Skin epidermis (tissue), 12 donors: Measurements from ENCODE around the gene OGDHL.

Experiments used
- H3K27ac ChIP-seq, 21 experiments: fragments of 200-600 bp; sonication (generic) in 11 of 21; one replicate each; pipeline ENCODE4 v1.5.0; 2020; ENCODE audit warnings: mild to moderate bottlenecking in 3 of 21, inconsistent platforms in 2 of 21, moderate library complexity in 2 of 21
- H3K4me3 ChIP-seq, 7 experiments: fragments of 200-600 bp; sonication (generic) in 2 of 7; one replicate each; pipeline ENCODE4 v1.5.0; 2020; ENCODE audit warnings: inconsistent platforms in 2 of 7, mild to moderate bottlenecking in 2 of 7, moderate library complexity in 1 of 7

Gene OGDHL

DNA sequence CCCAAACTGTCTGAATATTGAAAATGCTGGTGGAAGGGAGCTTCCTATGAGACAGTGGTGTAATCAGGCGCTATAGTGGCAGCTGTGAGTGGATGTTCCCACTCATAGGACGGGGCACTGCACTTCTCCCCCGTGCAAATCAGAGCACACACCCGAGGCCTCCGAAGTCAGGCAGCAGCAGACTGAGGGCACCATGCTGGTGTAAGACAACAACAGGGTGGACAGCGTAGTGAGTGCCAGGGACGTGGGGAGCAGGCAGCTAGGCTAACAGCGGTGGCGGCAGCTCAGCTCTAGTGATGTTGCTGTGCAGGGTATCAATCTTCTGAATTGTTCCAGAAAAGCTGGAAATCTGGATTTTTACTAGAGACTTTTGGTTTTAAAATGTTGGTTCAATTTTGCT lies 63.4 kb downstream of the OGDHL start:
- H3K27ac ChIP-seq: no peak overlapping the region
- H3K4me3 ChIP-seq: no peak overlapping the region

DNA sequence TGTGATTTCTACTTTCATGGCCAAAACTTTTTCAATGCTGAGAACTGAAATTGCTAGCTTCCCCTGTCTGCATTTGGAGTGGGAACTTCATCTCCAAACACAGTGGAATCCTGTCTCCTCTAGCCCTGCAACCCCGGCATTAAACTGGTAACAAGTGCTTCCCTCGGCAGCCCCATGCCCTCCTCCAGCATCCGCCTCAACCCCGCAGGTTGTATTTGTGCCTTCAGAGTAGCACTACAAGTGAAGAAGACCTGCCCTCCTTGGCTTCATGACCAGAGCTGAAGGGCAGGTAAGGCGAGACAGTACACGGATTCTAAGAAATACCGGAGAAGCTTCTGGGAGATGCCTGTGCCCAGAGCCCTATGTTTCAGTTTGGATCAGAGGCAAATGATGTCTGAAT lies 65.8 kb downstream of the OGDHL start:
- no peak overlapping the region for H3K4me3 ChIP-seq
- H3K27ac ChIP-seq: no peak overlapping the region

DNA sequence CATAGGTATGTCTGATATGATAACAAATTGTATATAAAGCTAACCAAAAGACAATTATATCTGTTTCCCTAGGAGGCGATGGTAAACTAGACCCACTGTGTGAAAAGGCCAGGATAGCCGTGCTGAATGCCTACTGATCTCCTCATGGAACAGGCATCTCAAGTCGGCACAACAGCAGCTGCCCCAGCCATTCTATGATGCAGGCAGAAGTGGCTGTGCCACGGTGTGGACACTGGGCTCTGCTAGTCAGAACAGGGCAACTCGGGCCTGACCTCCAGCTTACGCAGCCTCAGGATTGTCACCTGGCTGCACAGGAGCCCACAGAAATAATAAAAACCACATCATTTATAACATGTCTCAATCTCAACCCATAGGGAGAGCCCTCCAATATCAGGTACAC lies 67.7 kb downstream of the OGDHL start:
- no peak overlapping the region for H3K4me3 ChIP-seq
- no peak overlapping the region for H3K27ac ChIP-seq

DNA sequence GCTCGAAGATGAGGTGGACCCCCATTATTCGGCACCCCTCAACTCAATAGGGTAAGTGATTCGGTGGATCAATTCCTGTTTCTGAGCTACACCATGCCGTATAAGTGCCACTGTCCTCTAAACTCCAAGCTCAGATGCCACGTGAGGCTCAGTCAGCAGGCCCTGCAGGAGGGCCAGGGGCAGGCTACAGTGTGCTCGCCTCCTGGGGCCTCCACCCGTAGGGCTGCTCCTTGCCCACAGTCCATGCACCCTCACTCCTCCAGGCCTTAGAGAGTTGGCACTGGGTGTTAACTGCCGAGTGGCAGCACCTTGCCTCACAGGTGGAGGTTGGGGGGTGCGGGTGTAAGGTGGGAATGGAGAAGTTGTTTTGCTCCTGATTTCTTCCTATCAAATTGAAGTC lies 70.5 kb downstream of the OGDHL start:
- Histone ChIP-seq H3K4me3 (no peak overlapping the region), H3K27ac (no peak overlapping the region)

DNA sequence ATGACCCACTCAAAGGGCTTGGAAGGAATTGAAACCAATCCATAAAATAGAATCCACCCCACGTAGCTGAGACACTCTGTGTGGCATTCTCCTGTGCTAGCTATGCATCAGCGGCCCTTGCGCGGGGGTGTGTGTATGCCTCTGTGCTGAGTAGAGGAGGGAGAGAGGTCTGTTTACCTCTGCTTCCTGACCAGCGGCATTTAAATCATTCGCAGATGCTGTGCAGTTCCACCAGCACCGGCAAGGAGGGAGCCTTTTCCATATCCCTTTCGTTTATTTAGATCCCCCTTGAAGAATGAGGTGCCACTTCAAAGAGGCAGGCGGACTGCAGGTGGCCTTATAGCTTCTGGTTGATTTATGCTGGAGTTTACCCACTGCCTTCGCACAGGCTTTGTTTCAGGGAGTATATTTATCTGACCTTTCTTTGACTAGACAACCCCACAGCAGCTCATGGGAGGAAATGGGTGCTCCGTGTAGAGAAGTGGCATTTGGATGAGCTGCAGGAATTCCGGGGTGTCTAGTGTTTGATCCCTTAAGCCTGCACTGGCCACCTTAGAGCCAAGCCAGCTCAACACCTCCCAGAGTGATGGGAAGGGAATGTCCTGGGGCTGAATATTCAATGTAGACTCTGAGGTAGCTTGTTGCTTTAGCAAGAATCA lies 71.3 kb downstream of the OGDHL start:
- H3K27ac ChIP-seq: no peak overlapping the region
- H3K4me3 ChIP-seq: no peak overlapping the region

DNA sequence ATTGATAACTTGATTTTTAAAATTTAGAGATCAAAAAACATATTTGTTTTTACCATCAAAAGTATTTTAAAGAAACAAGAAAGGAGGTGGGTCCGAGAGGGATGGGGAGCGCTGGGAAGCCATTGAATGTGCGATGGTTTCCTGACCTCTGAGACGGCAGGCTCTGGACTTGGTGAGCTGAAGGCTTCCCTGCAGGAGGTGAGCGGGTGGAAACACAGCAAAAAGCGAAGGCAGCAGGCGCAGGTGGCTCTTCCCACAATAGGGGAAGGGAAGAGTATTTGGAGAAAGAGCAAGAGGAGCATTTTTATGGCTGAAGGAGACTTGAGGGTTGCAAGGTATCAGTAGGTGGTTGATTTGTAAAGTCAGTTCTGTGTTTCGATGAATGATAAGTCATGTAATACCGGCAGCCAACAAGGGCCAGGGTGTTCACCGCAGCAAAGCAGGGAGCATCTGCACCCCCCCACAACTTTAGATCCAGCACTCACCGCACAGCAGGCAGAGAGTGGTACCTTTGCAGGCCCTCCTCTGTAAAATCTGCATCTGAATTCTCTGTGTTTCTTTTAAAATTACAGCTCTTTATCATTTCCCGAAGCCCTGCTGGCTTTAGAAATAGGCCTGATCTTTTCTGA lies 72.1 kb downstream of the OGDHL start:
- Histone ChIP-seq H3K4me3 (no peak overlapping the region), H3K27ac (no peak overlapping the region)

DNA sequence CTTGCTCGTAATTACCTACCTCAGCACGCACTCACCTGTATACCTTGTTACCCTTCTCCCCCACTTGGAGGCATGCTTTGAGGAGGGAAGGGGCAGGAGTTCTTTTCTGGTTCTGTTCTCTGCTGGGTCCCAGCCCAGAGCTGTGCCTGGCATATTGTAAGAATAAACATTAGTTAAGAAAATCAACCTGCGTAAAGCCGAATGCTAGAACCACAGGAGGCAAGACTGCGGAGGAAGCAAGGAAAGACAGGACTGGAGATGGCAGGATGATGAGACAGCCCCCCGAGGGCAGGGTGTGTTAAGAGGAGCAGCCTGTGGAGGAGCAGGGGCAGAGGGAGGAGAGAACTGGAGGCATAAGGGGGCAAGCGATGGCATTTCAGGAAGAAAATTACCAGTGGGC lies 73.2 kb downstream of the OGDHL start:
- Histone ChIP-seq H3K27ac (no peak overlapping the region), H3K4me3 (no peak overlapping the region)

DNA sequence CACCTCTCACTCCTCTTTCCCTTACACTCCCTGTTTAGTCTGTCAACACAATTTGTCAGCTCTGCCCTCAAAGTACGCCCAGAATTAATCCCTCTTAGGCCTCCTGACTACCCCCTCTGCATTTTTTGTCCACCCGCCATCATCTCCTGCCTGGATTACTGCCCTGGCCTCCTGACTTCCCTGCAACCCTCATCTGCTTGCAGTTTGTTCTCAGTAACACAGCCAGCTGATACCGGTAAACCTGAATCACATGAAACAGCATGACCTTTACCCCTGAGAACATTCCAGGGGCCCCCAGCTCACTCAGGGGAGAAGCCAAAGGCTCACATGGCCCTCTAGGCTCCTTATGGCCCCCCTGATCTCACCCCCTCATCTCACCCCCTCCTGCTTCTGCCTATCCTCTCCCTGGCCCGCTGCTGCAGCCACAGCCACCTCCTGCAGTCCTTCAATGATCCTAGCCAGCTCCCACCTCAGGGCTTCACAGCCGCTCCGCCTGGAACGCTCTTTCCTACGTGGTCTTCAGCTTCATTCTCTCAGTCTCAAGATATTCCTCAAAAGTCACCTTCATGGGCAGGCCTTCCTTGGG lies 73.8 kb downstream of the OGDHL start:
- Histone ChIP-seq H3K27ac (no peak overlapping the region), H3K4me3 (no peak overlapping the region)

DNA sequence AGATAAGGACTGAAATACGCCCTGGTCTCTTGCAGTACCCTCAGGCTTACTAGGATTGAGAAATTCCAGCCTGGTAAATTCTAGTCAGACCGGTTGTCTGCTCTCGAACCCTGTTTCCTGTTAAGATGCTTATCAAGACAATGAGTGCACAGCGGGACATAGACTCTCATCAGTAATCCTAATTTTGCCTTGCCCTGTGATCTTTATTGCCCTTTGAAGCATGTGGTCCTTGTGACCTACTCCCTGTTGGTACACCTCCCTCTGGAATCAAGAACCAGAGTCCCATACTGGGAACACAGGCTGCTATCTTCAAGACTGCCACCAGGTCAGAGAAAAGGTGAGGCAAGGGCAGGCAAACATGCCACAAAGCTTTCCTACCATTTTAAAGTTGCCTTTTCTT lies 75.5 kb downstream of the OGDHL start:
- Histone ChIP-seq H3K27ac (no peak overlapping the region), H3K4me3 (no peak overlapping the region)
